ENCODE data around the gene HLCS.

The HLCS gene

GRCh38 chr21:36810443-36810842 lies 156.0 kb downstream of the HLCS start:
- TF ChIP-seq, protein P1, sequence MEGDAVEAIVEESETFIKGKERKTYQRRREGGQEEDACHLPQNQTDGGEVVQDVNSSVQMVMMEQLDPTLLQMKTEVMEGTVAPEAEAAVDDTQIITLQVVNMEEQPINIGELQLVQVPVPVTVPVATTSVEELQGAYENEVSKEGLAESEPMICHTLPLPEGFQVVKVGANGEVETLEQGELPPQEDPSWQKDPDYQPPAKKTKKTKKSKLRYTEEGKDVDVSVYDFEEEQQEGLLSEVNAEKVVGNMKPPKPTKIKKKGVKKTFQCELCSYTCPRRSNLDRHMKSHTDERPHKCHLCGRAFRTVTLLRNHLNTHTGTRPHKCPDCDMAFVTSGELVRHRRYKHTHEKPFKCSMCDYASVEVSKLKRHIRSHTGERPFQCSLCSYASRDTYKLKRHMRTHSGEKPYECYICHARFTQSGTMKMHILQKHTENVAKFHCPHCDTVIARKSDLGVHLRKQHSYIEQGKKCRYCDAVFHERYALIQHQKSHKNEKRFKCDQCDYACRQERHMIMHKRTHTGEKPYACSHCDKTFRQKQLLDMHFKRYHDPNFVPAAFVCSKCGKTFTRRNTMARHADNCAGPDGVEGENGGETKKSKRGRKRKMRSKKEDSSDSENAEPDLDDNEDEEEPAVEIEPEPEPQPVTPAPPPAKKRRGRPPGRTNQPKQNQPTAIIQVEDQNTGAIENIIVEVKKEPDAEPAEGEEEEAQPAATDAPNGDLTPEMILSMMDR (IDR thresholded peaks at IDR 0.05; ENCODE audit: low read depth, low read length, missing control alignments) = no peak
- H3K4me3 ChIP-seq (replicated peaks; ENCODE audit: low read depth, low read length) = no peak overlapping the region
- DNase-seq (ENCODE audit: extremely low read depth, low read depth) = no peak

- TF ChIP-seq, protein P1 (IDR thresholded peaks at IDR 0.05; ENCODE audit: low read depth, low read length, missing control alignments) = no peak
- H3K4me3 ChIP-seq (replicated peaks; ENCODE audit: low read depth, low read length) = no peak overlapping the region
Observed at GRCh38 chr21:36807422-36807928, 159.0 kb downstream of the HLCS start.

GRCh38 chr21:36806103-36806502 lies 160.4 kb downstream of the HLCS start:
- TF ChIP-seq, protein P1 (IDR thresholded peaks at IDR 0.05; ENCODE audit: low read depth, low read length, missing control alignments) = no peak
- DNase-seq (ENCODE audit: extremely low read depth, low read depth) = no peak
- H3K4me3 ChIP-seq (replicated peaks; ENCODE audit: low read depth, low read length) = no peak overlapping the region

More at GRCh38 chr21:36807422-36807928, 159.0 kb downstream of the HLCS start:
- DNase-seq (ENCODE audit: extremely low read depth, low read depth) = no peak

- DNase-seq (ENCODE audit: extremely low read depth, low read depth) = no peak
- no peak overlapping the region for H3K4me3 ChIP-seq (replicated peaks; ENCODE audit: low read depth, low read length)
- TF ChIP-seq, protein P1 (IDR thresholded peaks at IDR 0.05; ENCODE audit: low read depth, low read length, missing control alignments) = no peak
Observed at GRCh38 chr21:36804874-36805611, 161.4 kb downstream of the HLCS start.

- TF ChIP-seq, protein P1 (IDR thresholded peaks at IDR 0.05; ENCODE audit: low read depth, low read length, missing control alignments) = no peak
- H3K4me3 ChIP-seq (replicated peaks; ENCODE audit: low read depth, low read length) = no peak overlapping the region
- no peak for DNase-seq (ENCODE audit: extremely low read depth, low read depth)
Observed at GRCh38 chr21:36803816-36804439, 162.5 kb downstream of the HLCS start.

DNA sequence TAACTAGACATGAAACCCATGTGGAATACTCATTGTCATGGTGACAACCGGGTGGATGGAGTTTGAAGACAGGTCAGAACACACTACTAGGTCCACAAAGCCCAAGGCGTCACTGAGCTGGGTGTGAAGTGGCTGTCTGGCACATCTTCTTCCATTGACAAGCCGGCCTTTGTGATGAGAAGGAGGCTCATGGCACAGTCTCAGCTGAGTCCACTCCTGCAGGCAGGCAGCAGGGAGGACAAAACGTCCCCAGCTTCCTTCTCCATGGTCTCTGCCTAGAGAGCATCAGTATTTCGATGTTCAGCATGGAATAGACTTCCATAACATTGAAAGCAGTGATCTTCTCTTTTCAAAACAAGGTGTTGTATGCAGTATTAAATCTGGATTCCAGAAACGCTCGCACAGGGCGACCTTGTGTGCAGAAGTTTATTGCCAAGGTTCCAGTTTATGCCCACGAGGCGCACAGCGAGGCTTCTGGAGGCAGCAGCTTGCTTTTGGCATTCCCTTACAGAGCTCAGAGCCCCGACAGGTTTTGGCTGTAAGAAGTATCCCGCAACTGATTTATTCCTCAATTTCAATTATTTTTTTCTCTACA lies 163.3 kb downstream of the HLCS start:
- TF ChIP-seq, protein P1 (IDR thresholded peaks at IDR 0.05; ENCODE audit: low read depth, low read length, missing control alignments) = no peak
- no peak for DNase-seq (ENCODE audit: extremely low read depth, low read depth)
- no peak overlapping the region for H3K4me3 ChIP-seq (replicated peaks; ENCODE audit: low read depth, low read length)
